HG03378 (cell line): ENCODE measurements around the gene TTC21A.

Experiments
- ATAC-seq: cut with Tn5 transposase; IDR thresholded peaks from one replicate; pipeline ENCODE4 v1.9.1; 2021; ENCODE audit warnings: mild to moderate bottlenecking, moderate library complexity; ENCODE audit not compliant: unreplicated experiment

Gene TTC21A

DNA sequence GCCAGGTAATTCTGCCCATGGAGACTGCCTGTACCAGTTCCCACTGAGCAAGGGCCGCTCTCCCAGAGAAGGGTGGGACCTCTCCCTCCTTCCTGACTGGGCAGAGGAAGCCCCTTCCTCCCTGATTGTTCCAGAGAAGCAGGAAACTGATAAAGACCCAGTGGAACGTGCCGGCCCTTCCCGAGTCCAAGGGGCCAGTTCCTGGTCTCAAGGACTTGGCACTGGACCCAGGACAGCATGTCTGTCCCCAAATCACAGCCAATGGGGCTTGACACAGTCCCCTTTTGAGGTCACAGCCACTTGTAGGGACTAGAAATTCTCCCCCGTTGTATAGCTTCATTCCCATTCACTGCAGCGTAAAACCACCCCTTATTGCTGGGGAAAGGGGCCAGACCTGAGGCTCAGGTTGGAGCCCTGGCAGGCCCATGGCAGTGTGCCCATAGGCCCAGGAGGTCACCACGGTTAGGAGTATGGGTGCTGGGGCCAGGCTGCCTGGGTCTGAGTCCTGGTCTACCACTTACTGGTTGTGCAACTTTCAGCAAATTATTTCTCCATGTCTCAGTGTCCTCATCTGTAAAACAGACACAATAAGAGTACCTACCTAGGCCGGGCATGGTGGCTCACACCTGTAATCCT is 27.8 kb downstream of the TTC21A start:
- ATAC-seq, result no peak

DNA sequence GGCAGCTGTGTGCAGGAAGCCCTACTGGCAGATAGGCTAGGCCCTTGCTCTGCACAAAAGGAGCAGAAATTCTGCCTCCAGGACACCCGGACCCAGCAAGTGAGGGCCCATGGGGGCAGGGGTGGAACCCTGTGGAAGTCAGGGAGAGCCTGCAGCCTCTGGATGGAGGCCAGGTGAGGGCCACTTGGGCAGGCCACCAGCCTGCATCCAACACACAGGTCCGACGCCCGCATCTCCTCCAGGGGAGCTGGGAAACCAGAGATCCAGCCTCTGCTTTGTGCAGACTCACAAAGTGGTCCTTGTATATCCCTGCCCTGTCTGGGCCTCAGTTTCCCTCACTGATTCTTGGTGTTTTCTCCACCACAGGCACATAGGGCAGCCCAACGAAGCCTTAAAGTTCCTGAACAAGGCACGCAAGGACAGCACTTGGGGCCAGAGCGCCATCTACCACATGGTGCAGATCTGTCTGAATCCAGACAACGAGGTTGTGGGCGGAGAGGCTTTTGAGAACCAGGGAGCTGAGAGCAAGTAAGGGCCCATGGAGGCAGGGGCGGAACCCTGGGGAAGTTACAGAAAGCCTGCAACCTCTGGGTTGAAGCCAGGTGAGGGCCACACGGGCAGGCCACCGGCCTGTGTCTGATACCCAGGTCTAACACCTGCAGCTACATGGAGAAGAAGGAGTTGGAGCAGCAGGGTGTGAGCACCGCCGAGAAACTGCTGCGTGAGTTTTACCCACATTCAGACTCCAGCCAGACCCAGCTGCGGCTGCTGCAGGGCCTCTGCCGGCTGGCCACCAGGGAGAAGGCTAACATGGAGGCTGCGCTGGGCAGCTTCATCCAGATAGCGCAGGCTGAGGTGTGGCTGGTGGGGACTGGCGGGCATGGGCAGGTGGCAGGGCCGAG is 29.3 kb downstream of the TTC21A start:
- ATAC-seq, result no peak

DNA sequence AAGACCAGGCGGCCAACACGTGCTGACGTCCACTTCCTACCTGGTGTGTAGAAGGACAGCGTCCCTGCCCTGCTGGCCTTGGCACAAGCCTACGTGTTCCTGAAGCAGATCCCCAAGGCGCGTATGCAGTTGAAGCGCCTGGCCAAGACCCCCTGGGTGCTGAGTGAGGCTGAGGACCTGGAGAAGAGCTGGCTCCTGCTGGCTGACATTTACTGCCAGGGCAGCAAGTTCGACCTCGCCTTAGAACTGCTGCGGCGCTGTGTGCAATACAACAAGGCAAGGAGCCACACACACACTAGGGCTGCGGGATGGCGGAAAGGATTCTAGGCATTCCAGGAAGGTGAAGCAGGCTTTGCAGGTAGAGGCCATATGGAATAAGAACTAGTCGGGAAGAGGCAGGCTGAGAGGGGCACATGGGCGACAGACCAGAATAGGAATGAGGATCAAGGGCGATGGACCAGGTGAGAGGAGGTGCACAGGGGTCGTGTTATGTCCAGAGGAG is 30.0 kb downstream of the TTC21A start:
- ATAC-seq, result no peak

DNA sequence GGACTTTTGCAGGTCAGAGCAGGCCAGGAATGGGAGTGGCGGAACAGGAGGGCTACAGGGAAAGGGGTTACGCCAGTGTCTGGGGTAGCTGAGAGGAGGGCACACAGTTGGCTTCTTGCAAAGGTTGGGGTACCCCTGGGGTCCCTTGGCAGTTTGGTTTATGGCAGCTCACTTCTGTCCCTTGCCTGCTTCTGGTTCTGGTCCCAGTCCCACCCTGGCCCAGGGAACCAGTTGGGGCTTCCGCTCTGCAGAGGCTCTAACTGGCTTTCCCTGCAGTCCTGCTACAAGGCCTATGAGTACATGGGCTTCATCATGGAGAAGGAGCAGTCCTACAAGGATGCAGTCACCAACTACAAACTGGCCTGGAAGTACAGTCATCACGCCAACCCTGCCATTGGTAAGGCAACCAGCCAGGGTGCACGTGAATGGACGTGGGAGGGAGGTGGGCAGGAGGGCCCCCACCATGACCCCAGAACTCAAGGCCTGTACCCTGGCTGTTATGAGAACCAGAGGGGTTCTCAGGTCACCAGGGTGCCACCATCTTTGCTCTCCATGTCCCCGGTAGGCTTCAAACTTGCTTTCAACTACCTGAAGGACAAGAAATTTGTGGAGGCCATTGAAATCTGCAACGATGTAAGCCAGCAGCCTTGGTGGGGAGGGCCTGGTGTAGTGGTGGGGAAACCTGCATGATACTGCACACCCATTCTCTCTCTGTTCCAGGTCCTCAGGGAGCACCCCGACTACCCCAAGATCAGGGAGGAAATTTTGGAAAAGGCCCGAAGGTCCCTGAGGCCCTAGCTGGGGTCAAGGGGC is 30.7 kb downstream of the TTC21A start:
- ATAC-seq, result no peak

DNA sequence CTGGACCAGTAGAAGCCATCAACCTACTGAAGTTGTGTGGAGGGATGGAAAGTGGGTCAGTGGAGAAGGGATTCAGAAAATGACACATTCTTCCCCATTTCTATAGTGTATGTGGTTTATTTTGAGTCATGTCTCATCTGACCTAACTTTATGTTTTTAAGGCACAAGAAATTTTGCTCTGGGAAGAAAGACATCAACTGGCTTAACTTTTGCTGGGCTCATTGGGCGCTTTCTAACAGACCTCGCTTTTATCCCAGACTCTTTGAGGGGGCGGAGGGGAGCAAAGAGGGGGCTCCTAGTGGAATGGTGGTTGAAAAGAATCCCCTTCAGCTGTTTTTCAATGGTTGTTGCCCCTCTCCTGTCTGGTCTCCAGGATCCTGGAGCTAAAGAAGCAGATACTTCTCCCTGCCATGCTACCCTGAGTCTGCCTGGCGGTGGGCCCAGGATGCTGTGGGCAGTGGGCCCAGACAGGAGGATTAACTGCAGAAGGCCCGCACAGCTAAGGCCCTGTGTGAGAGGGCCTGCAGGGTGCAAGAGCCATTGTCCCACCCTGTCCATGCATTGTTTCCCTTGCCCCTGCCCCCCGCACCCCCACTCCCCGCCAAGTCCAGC is 31.4 kb downstream of the TTC21A start:
- ATAC-seq, result no peak

DNA sequence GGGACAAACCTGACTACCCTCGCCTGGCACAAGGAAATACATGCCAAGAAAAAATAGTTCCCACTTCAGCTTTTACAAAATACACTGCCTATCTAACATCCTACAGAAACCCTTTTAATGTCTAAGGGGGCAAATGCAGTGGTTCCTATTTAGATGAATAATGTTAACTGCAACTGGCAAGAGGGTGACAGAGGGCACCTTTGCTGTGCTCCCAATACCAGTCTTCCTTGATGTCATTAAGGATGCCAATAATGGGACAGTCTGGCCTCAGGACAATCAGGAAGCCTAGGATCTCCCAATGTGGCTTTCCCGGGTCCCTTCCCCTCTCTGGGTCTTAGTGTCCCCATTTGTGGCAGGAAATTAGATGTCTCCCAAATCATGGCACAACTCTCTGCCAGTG is 32.0 kb downstream of the TTC21A start:
- no peak for ATAC-seq

DNA sequence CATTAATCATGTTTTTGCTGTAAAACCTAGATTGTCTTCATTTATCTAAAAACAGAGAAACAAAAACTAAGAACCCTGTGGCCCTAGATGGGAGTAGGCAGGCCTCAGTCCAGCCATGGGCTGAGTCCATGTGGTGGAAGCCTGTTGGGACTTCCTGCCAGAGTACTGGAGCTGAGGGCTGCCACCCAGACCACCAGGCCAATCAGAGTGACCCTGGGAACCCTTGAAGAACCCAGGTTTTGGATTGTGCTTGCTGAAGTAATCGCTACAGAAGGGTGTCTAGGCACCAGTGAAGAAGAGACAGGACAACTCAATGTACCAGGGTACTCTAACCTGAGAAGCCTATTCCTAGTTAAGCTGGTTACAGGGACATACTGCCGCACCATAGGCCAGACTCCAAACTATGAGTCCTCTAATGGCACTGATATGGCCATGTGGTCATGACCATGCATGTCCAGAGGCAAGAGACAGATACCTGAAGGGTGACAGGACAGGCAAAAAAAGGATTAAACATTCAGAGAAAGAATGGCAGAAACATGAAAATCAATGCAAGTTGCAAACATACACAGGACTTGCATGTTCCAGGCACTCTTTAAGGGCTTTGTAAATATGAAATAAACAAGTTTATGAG is 33.0 kb downstream of the TTC21A start:
- no peak for ATAC-seq

DNA sequence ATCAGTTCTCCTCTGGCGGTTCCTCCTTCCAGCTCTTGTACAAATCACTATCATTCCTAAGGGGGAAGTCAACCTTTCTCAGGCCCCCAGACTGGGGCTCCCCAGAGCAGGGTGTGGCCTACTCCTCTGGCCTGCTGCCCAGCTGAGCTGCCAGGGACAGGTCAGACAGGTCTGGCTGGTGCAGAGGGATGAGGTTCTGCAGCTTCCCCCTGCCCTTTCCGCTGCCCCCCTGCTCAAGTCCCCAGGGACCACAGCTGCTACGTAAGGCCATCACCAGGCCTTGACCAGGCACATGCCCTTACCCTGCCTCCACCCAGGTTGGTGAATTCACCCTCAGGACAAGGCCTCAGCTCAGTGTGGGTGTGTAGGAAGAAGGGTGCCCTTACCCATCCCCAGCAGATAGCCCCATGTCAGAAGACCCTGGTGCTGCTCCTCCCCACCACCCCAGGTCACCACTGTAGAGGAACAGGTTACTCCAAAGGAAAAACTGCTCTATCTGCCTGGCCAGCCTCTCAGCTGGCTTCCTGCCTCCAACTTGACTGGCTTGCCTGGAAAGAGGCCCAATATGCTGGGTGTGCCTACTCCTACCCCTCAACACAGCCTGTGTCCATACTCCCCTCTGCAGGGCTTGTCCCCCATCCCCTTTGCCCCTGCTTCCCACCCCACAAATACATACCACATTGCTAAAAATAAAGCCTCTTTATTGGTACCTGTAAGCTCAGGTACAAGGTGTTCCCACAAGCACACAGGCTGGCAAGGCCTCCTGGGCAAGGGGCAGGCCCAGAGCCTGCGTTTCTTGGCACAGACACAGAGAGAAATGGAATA is 33.9 kb downstream of the TTC21A start:
- no peak for ATAC-seq

DNA sequence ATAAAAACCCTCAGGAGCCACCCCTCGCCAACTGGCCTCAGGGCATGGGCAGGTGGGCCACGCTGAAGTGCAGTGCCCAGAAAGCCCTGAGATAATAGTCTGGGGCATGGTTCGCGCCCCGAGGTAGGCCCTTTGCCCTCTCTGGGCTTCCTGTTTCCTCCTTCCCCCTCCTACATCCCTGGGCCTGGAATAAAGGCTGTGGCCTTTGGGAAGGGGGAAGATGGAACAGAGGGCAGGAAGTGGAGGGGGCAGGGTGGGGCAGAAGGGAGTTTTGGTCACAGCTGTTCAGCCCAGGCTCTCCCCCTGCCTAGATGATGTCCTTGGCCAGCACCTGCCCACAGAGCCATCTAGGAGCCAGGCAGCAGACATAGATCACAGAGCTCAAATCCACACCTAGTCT is 34.6 kb downstream of the TTC21A start:
- ATAC-seq, result no peak

DNA sequence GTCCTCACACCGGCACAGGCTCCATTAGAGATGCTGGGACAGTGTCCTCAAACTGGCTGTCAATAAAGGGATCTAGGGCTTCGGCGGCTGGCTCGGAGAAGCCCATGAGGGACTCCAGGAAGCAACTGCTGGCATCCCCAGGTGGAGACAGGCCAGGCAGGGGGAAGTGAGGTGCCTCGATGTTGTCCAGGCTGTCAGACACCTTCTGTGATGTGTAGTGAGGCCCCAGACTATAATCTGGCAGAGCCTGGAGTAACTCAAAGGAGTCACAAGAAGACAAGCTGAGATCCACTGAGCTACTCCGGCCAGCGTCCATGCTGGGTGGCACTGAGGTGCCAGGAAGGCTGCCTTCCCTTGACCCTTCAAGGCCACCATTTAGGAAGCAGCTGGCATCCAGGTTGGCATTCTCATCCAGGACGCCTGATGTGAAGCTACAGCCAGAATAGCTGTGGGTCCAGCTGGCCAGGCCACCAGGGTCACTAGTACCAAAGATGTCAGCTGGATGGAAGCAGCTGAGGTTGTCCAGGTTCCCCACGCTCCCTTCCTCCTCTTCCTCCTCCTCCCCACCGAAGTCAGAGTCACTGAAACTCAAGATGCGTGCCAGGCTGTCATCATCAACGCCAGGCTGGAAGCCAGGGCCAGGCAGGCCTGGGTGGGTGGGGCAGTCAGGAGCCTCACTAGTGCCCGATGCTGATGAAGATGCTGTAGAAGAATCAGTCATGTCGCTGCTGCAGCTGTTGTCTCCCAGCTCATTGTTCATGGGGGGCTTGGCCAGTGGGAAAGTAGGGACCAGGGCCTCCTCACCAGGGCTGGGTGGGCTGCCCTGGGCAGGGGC is 35.8 kb downstream of the TTC21A start:
- no peak for ATAC-seq

DNA sequence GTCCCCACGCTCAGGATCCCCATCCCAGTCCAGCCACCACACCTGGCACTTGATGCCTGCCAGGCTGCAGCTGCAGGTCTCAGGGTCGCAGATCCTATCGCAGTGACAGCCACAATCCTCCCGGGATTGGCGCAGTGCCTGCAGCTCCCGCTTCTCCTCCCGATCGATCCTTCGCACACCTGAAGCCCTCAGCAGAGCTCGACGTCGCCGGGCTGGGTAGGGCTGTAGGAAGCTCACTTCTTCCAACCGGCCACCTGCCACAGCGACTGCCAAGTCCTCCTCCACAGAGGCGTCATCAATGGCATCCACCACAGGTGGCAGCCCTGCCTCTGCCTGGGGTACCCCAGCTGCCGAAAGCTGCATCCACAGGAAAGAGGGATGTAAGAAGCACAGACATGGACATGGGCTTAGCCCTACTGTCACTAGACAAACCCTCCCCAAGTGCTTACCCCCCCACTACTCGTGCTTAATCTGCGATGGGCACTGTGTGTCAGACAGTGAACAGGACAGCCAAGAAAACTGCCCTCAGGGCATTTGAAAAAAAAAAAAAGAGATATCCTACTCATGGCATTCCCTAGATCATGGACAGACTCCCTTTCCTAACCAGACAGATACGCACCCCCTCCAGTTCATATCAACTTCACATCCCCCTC is 36.7 kb downstream of the TTC21A start:
- ATAC-seq, result no peak

DNA sequence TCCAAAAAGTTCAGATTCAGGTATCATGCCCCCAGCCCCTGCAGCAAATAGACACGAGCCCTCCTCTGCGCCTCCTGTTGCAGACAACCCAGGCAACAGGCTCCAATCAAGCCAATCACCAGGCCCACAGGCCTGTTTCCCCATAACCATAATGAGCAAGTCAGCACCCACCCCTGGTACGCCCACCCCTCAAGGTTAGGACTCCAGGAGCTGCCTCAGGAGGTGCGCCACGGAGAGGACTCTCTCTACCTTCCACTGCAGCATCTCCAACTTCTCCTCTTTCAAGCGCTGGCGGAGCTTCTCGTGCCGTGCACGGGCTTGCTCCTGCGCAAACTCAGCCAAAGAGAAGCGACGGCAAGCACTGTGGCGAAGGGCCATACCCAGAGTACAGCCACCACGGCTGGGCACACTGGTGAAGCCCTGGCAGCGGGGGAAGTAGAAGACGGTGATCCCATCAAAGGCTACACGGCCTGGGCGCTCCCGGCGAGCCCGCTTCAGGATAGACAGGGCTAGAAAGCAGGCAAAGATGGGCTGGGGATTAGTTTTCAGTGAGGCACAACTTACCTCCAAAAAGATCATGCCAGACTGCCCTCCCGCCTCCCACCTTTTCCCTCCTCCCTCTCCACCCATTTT is 37.4 kb downstream of the TTC21A start:
- no peak for ATAC-seq

DNA sequence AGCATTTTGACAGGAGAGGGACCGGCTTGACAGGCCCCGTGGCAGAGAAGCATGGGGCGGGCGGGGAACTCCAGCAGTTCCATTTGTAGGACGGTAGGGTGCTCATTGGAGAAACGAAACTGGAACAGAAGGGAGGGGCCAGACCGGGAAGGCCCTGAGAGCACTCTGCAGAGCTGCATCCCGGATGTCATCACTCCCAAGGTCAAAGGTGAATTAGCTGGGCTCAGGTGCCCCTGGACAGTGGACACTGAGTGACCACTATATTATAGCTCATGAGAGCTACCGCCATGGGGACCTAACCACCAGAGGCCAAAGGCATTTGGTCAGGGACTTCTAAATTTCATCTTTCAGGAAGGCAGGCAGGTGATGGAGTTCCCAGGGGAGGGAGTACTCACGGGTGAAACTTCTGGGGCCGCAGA is 38.6 kb downstream of the TTC21A start:
- ATAC-seq, result no peak

DNA sequence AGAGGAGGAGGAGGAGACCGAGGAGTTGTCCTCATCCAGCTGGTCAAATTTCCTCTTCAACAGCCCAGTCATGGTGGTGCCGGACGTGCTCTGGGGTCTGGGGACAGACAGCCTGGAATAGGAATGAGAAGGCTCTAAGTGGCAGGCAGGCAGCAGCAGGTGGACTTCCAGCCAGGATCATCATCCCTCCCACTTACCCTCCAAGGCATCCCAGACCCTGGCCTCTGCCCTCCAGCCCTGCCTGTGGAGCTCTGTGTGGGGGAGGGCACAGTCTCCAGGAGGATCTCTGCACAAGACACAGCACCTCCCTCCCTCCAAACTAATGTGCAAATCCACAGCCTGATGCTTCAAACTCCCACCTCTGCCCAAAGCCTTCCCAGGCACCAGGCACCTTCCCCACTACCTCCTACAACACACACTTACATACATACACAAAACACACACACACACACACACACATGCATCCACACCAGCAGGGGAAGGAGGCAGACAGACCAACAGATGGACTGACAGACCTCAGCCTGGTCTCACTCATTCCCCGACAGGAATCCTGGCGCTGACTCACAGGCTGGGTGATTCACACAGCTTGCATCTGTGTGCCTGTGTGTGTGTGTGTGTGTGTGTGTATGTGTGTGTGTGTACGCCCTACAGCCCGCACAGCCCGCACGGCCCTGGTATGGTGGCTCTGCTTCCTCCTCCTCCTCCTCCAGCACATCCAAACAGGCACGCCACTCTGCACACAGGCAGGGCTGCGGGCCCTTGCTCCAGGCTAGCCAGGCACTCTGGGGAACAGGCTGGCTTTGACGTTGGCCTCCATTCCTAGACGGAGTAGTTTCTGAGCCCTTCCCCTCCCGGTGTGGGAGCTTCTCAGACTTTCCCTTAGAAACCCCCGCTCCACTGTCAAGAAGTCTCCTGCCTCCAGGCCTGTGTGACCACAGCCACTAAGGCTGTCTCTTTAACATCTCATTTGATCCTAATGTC is 39.4 kb downstream of the TTC21A start:
- ATAC-seq, result no peak

DNA sequence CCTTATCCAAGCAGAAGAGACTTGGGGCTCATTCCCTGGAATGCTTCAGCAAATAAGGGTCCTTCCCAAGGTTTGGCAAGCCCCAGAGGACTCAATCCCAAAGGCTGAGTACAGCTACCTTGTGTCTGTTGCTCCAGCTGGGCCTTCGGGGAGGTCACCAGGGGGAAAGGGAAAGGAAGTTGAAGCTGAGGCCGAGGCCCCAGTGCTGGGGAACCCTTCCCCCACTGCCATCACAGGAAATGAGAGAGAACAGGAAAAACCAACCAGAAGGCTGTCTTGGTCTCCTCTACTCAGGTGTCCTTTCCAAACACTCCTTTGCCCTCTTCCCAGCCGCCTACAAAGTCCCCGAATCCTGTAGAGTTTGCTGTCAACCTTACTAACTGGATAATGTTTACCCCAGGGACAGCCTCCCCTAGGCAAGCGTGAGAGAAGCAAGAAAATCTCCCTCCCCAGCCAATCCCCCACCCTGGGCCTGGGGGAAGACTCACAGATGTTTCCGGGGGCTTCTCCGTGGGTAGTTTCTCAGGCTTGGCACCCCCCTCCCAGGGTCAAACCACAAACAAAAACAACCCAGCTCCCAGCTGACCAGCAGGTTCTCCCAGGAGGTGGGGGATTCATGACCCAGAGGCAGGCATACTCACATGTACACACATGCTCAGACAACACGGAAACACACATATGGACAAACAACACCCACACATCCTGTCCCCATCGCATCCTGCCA is 40.4 kb downstream of the TTC21A start:
- ATAC-seq, result peak; percentile 25
